ENCODE measurements around the gene HRG. TPM values are rescaled to one million over a fixed set of nuclear protein-coding genes. Genes with fewer than 3 reads are reported as not detected.

Gene HRG
- total RNA-seq, 1 donor = not detected

DNA sequence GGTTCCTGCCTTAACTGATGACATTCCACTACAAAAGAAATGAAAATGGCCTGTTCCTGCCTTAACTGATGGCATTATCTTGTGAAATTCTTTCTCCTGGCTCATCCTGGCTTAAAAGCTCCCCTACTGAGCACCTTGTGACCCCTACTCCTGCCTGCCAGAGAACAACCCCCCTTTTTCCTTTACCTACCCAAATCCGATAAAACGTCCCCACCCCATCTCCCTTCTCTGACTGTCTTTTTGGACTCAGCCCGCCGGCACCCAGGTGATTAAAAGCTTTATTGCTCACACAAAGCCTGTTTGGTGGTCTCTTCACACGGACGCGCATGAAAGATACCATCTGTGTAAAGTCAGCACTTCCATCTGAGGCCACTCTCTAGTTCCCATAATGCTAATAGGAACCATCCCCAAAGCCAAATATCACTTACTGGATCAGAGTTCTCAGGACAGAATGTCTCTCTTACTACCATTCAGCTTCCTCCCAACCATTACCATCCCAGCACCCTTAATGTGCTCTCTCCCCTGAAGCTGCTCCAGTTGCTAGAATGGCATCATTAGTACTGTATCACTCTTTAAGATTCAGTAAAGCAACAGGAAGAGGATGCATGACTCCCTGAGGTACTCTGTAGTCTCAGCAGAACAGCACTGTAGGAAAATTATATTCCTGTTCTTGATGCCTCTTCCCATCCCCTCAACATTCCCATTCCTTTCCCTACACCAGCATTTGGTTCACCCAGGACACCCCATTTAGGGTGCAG is 2.3 kb upstream of the HRG start:
- Histone ChIP-seq H3K36me3 (ENCODE audit: insufficient read depth, low read length) (no peaks in the 10 kb centered on the region), H3K79me2 (ENCODE audit: insufficient read depth, low read length) (no peaks in the 10 kb centered on the region), H3K4me1 (ENCODE audit: insufficient read depth, low read length) (no peaks in the 10 kb centered on the region), H4K20me1 (ENCODE audit: insufficient read depth, low read length) (no peaks in the 10 kb centered on the region), H3K4me2 (ENCODE audit: insufficient read depth, low read length) (no peak overlapping the region), H3K27me3 (ENCODE audit: insufficient read depth, low read length) (no peaks in the 10 kb centered on the region), H3K27ac (ENCODE audit: low read depth, low read length) (no peak overlapping the region), H3K4me3 (ENCODE audit: insufficient read depth, low read length) (no peak overlapping the region), H2AFZ (ENCODE audit: low read length) (no peak overlapping the region), H3K9me3 (ENCODE audit: low read depth, low read length) (no peaks in the 10 kb centered on the region)
- DNase-seq (ENCODE audit: insufficient read length, low spot score, missing footprints) = no peak
- TF ChIP-seq, protein P1, sequence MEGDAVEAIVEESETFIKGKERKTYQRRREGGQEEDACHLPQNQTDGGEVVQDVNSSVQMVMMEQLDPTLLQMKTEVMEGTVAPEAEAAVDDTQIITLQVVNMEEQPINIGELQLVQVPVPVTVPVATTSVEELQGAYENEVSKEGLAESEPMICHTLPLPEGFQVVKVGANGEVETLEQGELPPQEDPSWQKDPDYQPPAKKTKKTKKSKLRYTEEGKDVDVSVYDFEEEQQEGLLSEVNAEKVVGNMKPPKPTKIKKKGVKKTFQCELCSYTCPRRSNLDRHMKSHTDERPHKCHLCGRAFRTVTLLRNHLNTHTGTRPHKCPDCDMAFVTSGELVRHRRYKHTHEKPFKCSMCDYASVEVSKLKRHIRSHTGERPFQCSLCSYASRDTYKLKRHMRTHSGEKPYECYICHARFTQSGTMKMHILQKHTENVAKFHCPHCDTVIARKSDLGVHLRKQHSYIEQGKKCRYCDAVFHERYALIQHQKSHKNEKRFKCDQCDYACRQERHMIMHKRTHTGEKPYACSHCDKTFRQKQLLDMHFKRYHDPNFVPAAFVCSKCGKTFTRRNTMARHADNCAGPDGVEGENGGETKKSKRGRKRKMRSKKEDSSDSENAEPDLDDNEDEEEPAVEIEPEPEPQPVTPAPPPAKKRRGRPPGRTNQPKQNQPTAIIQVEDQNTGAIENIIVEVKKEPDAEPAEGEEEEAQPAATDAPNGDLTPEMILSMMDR (IDR thresholded peaks at IDR 0.05; ENCODE audit: extremely low read depth, low read depth, low read length) = no peak

DNA sequence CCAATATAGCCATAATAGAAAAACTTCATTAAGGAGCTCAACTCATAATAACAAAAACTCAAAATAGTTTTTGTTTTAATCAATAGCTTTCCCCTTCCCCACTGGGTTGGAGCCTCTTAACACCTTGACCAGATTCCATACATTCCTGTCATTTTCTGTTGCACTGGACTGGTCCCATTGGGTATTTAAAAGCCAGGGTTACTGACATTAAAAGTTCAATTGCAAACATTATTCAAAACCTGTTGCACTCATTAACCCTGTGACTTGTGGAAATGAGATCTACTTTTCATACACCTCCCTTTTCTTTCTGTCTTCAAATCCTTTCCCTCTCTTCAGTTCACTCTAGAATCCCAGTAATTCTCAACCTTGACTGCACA is 1.7 kb upstream of the HRG start:
- no peak overlapping the region for H3K4me3 ChIP-seq (ENCODE audit: insufficient read depth, low read length)
- no peaks in the 10 kb centered on the region for H3K79me2 ChIP-seq (ENCODE audit: insufficient read depth, low read length)
- H2AFZ ChIP-seq (ENCODE audit: low read length) = no peak overlapping the region
- TF ChIP-seq, protein P1 (IDR thresholded peaks at IDR 0.05; ENCODE audit: extremely low read depth, low read depth, low read length) = no peak
- H3K4me2 ChIP-seq (ENCODE audit: insufficient read depth, low read length) = no peak overlapping the region
- no peak overlapping the region for H3K27ac ChIP-seq (ENCODE audit: low read depth, low read length)
- H3K36me3 ChIP-seq (ENCODE audit: insufficient read depth, low read length) = no peaks in the 10 kb centered on the region
- DNase-seq (ENCODE audit: insufficient read length, low spot score, missing footprints) = no peak
- H3K4me1 ChIP-seq (ENCODE audit: insufficient read depth, low read length) = no peaks in the 10 kb centered on the region
- H4K20me1 ChIP-seq (ENCODE audit: insufficient read depth, low read length) = no peaks in the 10 kb centered on the region
- no peaks in the 10 kb centered on the region for H3K9me3 ChIP-seq (ENCODE audit: low read depth, low read length)
- H3K27me3 ChIP-seq (ENCODE audit: insufficient read depth, low read length) = no peaks in the 10 kb centered on the region

DNA sequence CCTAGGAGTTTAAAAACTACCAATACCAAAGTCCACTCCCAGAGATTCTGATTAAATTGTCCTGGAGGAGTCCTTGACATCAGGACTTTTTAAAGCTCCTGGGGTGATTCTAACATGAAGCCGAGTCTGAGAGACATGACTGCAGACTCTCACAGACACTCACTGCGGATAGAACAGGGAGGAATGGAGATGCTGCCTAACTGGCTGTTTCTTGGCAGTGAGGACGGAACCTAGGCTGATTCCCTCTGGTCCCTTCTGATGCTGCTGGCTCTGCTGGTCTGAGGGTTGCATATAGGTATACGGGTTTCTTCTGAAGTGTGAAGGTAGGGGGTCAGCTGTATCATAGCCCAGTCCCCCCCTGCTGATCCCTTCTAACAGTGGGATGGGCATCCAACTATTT is 1.3 kb upstream of the HRG start:
- no peaks in the 10 kb centered on the region for H3K27me3 ChIP-seq (ENCODE audit: insufficient read depth, low read length)
- H2AFZ ChIP-seq (ENCODE audit: low read length) = no peak overlapping the region
- no peaks in the 10 kb centered on the region for H3K36me3 ChIP-seq (ENCODE audit: insufficient read depth, low read length)
- no peaks in the 10 kb centered on the region for H4K20me1 ChIP-seq (ENCODE audit: insufficient read depth, low read length)
- H3K4me3 ChIP-seq (ENCODE audit: insufficient read depth, low read length) = no peak overlapping the region
- no peaks in the 10 kb centered on the region for H3K9me3 ChIP-seq (ENCODE audit: low read depth, low read length)
- H3K4me1 ChIP-seq (ENCODE audit: insufficient read depth, low read length) = no peaks in the 10 kb centered on the region
- no peak overlapping the region for H3K4me2 ChIP-seq (ENCODE audit: insufficient read depth, low read length)
- DNase-seq (ENCODE audit: insufficient read length, low spot score, missing footprints) = no peak
- H3K79me2 ChIP-seq (ENCODE audit: insufficient read depth, low read length) = no peaks in the 10 kb centered on the region
- H3K27ac ChIP-seq (ENCODE audit: low read depth, low read length) = no peak overlapping the region
- TF ChIP-seq, protein P1 (IDR thresholded peaks at IDR 0.05; ENCODE audit: extremely low read depth, low read depth, low read length) = no peak

DNA sequence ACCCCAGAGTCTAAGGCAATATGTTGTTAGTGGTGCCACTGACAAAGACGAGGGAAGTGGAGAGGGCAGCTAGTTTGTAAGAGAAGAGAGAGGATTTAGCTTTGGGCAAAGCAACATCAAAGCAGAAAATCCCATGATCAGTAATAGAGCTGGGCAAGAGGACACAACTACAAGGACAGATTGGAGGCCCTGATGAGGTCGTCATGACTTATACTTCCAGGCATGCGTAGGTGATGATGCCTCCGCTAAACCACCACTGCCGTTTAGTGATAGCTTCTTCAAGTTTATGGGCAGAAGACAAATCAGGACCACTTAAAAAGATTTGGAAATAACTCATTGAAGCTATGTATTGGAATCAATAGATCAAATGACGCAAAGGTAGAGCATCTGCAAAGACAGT is 2.6 kb downstream of the HRG start:
- Histone ChIP-seq H3K36me3 (ENCODE audit: insufficient read depth, low read length) (no peaks in the 10 kb centered on the region), H2AFZ (ENCODE audit: low read length) (no peak overlapping the region), H3K79me2 (ENCODE audit: insufficient read depth, low read length) (no peaks in the 10 kb centered on the region), H4K20me1 (ENCODE audit: insufficient read depth, low read length) (no peaks in the 10 kb centered on the region), H3K27me3 (ENCODE audit: insufficient read depth, low read length) (no peaks in the 10 kb centered on the region), H3K4me2 (ENCODE audit: insufficient read depth, low read length) (no peak overlapping the region), H3K9me3 (ENCODE audit: low read depth, low read length) (no peaks in the 10 kb centered on the region), H3K27ac (ENCODE audit: low read depth, low read length) (no peak overlapping the region), H3K4me1 (ENCODE audit: insufficient read depth, low read length) (no peaks in the 10 kb centered on the region), H3K4me3 (ENCODE audit: insufficient read depth, low read length) (no peak overlapping the region)
- DNase-seq (ENCODE audit: insufficient read length, low spot score, missing footprints) = no peak
- TF ChIP-seq, protein P1 (IDR thresholded peaks at IDR 0.05; ENCODE audit: extremely low read depth, low read depth, low read length) = no peak

Data from osteoblast (primary cell).